Kidney epithelial cell (primary cell): Measurements from ENCODE around the gene NHSL1. TPM values are rescaled to one million over a fixed set of nuclear protein-coding genes. Genes with fewer than 3 reads are reported as not detected.

Experiments used
- DNase-seq: peaks from one replicate; pipeline ENCODE4 v3.0.0-alpha.2; 2010; ENCODE audit warnings: low read depth
- H3K27me3 ChIP-seq: 2 replicates; pipeline ENCODE4 v1.6.0; 2011; ENCODE audit warnings: low read length; ENCODE audit not compliant: control insufficient read depth, insufficient read depth
- H3K36me3 ChIP-seq: 2 replicates; pipeline ENCODE4 v1.5.1; 2011; ENCODE audit warnings: low read length; ENCODE audit not compliant: control insufficient read depth, insufficient read depth
- H3K4me3 ChIP-seq: 2 replicates; pipeline ENCODE4 v1.5.1; 2011; ENCODE audit warnings: low read depth, mild to moderate bottlenecking, control low read depth, low read length
- total RNA-seq: library from RNA; depleted of rRNA; stranded (reverse); fragments of >200 nt; gene quantifications from 2 replicates; pipeline ENCODE4 v1.2.3, GENCODE V29; 2015
- TF ChIP-seq, protein P1 (sequence below): IDR thresholded peaks from 2 replicates; pipeline ENCODE4 v1.5.1; 2011; ENCODE audit warnings: mild to moderate bottlenecking, moderate library complexity, low read length, control low read depth, inconsistent platforms; ENCODE audit not compliant: insufficient read depth, poor library complexity, severe bottlenecking

The NHSL1 gene
- total RNA-seq, 1 donor from 2014 or later: 11.5 TPM

DNA sequence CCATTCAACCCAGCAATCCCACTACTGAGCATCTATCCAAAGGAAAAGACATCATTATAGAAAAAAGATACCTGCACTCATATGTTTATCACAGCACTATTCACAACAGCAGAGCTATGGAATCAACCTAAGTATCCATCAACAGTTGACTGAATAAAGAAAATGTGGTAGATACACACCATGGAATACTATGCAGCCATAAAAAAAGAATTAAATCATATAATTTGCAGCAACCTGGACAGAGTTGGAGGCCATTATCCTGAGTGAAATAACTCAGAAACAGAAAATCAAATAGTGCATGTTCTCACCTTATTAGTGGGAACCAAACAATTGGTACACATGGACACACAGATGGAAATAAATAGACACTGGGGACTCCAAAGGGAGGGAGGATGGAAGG lies 23.2 kb downstream of the NHSL1 start:
- no peak for DNase-seq
- no peaks in the 10 kb centered on the region for H3K36me3 ChIP-seq
- TF ChIP-seq, protein P1, sequence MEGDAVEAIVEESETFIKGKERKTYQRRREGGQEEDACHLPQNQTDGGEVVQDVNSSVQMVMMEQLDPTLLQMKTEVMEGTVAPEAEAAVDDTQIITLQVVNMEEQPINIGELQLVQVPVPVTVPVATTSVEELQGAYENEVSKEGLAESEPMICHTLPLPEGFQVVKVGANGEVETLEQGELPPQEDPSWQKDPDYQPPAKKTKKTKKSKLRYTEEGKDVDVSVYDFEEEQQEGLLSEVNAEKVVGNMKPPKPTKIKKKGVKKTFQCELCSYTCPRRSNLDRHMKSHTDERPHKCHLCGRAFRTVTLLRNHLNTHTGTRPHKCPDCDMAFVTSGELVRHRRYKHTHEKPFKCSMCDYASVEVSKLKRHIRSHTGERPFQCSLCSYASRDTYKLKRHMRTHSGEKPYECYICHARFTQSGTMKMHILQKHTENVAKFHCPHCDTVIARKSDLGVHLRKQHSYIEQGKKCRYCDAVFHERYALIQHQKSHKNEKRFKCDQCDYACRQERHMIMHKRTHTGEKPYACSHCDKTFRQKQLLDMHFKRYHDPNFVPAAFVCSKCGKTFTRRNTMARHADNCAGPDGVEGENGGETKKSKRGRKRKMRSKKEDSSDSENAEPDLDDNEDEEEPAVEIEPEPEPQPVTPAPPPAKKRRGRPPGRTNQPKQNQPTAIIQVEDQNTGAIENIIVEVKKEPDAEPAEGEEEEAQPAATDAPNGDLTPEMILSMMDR: no peak
- no peaks in the 10 kb centered on the region for H3K27me3 ChIP-seq
- H3K4me3 ChIP-seq: no peak overlapping the region

DNA sequence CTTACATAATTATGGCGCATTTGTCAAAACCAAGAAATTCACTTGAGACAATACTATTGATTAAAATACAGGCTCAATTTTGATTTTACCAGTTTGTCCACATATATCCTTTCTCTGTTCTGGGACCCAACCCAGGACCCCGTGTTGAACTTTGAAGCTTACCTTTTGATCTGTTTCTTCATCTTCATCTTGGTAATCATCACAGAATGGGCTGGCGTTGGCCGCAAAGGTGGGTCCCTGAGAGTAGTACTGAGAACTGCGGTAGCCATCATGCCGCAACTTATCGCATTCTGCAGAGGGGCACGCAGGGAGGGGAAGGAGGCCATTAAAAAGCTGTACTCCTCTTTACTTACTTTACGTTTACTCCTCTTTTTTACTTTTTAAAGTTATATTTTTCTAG lies 26.1 kb downstream of the NHSL1 start:
- no peaks in the 10 kb centered on the region for H3K27me3 ChIP-seq
- no peak for DNase-seq
- no peaks in the 10 kb centered on the region for H3K36me3 ChIP-seq
- H3K4me3 ChIP-seq: no peak overlapping the region
- TF ChIP-seq, protein P1: no peak

DNA sequence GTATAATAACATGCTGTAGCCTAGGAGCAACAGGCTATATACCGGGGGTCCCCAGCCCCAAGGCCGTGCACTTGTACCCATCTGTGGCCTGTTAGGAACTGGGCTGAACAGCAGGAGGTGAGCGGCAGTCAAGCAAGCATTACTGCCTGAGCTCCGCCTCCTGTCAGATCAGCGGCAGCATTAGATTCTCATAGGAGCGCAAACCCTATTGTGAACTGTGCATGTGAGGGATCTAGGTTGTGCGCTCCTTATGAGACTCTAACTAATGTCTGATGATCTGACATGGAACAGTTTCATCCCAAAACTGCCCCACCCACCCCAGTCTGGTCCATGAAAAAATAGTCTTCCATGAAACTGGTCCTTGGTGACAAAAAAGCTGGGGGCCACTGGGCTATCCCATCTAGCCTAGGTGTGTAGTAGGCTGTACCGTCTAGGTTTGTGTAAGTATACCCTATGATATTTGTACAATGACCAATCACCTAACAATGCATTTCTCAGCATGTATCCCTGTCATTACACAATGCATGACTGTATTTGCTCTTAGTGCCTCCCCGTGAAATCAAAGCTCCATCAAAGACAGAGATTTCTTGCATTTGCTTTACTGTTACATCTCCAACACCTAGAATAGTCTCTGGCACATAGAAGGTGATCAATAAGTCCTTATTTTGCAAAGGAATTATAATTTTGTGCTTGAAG lies 30.8 kb downstream of the NHSL1 start:
- no peaks in the 10 kb centered on the region for H3K36me3 ChIP-seq
- TF ChIP-seq, protein P1: no peak
- no peak overlapping the region for H3K4me3 ChIP-seq
- no peaks in the 10 kb centered on the region for H3K27me3 ChIP-seq
- no peak for DNase-seq

DNA sequence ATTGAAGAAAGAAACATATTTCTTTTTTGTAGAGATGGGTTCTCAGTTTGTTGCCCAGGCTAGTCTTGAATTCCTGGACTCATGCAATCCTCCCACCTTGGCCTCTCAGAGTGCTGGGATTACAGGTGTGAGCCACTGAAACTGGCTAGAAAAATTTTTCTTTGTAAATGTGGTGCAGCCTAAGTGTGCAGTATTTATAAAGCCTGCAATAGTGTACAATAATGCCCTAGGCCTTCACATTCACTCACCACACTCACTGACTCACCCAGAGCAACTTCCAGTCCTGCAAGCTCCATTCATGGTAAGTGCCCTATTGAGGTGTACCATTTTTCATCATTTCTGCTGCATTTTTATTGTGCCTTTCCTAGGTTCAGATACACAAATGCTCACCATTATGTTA lies 31.4 kb downstream of the NHSL1 start:
- Histone ChIP-seq H3K27me3 (no peaks in the 10 kb centered on the region), H3K36me3 (no peaks in the 10 kb centered on the region), H3K4me3 (no peak overlapping the region)
- TF ChIP-seq, protein P1: no peak
- no peak for DNase-seq

DNA sequence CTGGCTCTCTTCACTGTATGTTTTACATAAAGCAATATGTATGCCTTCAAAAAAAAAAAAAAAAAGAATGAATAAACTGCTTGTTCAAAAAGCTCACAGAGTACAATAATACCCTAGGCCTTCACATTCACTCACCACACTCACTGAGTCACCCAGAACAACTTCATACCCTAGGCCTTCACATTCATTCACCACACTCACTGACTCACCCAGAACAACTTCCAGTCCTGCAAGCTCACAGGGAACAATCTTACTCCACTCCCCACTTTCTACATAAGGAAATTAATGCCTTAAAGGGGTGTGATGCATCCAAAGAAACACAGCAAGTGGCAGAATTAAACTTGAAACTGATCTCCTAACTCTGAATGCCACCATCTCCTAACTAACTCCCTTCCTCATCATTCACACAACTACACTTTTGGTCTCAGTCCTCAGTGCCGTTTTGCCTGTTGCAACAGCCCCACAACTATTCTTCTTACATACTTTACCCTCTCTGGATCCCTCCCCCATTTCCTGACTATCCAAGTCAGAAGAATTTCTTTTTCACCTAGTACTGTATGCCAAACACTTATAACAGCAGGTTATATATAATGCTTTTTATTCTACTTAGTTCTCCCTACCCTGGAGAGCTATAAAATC lies 34.2 kb downstream of the NHSL1 start:
- TF ChIP-seq, protein P1: no peak
- H3K4me3 ChIP-seq: no peak overlapping the region
- DNase-seq: peak; percentile 97
- H3K27me3 ChIP-seq: no peaks in the 10 kb centered on the region
- no peaks in the 10 kb centered on the region for H3K36me3 ChIP-seq

DNA sequence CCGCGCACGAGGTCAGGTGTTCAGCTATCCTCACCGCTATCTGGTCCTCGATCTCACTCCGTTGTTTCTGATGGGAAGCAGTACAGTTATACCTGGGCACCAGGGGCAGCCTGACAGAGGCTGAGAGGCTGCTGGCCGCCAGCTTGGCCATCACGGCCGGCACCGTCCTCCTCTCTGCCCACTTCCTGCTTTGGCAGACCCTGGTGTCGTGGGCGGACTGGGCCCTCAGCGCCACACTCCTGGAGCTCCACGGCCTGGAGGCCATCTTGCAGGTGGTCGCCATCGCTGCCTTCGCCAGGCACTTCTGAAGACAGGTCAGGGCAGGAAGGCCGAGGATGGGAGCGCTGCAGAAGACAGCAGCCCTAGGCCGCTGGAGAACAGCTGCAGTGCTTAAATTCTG lies 35.2 kb downstream of the NHSL1 start:
- DNase-seq: no peak
- H3K36me3 ChIP-seq: no peaks in the 10 kb centered on the region
- no peaks in the 10 kb centered on the region for H3K27me3 ChIP-seq
- H3K4me3 ChIP-seq: no peak overlapping the region
- TF ChIP-seq, protein P1: no peak
